K562 (cell line): ENCODE data around the gene SAMD13. TPM values are rescaled to one million over a fixed set of nuclear protein-coding genes. Genes with fewer than 3 reads are reported as not detected.

Experiments
- ATAC-seq: fragments of 200-7000 bp; cut with Tn5 transposase; 3 replicates; pipeline ENCODE4 v1.9.1; 2020; ENCODE audit warnings: moderate library complexity
- BruUV-seq: library from RNA; stranded (reverse); fragments of 400-500 nt; replicated peaks from 2 replicates; lab custom pipeline; 2021; lab: Mats Ljungman, UMichigan
- CTCF ChIA-PET: fragments of 300-600 bp; formaldehyde crosslinking; extraction: SDS; loops from one replicate; lab custom pipeline; 2021; ENCODE audit warnings: low intra/inter-chr PET ratio; lab: Yijun Ruan, JAX
- POLR2A ChIA-PET: fragments of 300-600, 350-650 bp; sonication (Branson Sonifier 250); formaldehyde crosslinking; extraction: SDS; loops from one replicate; lab custom pipeline; 2021; ENCODE audit warnings: antibody characterized with exemption, inconsistent platforms; lab: Yijun Ruan, JAX
- DNase-seq, 4 experiments: peaks; one replicate each; pipeline versions ENCODE4 v3.0.0 to v3.0.0-alpha.2; 2011 to 2018; ENCODE audit warnings: low spot score in 3 of 4, mixed read lengths in 3 of 4; ENCODE audit errors: extremely low read depth in 1 of 4
- FAIRE-seq: peaks from 2 replicates; lab custom pipeline; 2011; peaks lifted over from hg19 to GRCh38; lab: Jason Lieb, UNC
- H2AFZ ChIP-seq: 2 replicates; pipeline ENCODE4 v1.6.0; 2011; ENCODE audit warnings: low read depth, low read length, control low read depth, inconsistent platforms
- H3K27ac ChIP-seq: fragments of 200-600 bp; 3 replicates; pipeline ENCODE4 v1.8.0; 2011; ENCODE audit warnings: low read depth, mild to moderate bottlenecking, control low read depth, inconsistent platforms, low read length, moderate library complexity, mixed read lengths; ENCODE audit errors: extremely low read depth
- H3K27me3 ChIP-seq, 2 experiments: fragments of 300-600 bp in 1 of 2; 2 replicates in 1 of 2; 3 replicates in 1 of 2; pipeline versions ENCODE4 v1.6.0 to v1.8.0; 2011; ENCODE audit warnings: inconsistent platforms in 2 of 2, low read length in 2 of 2, mild to moderate bottlenecking in 1 of 2, mixed read lengths in 1 of 2, moderate library complexity in 1 of 2; ENCODE audit not compliant: control insufficient read depth in 2 of 2, insufficient read depth in 2 of 2
- H3K36me3 ChIP-seq: fragments of 300-600 bp; 3 replicates; pipeline ENCODE4 v1.8.0; 2011; ENCODE audit warnings: mild to moderate bottlenecking, low read length, inconsistent platforms; ENCODE audit not compliant: control insufficient read depth, insufficient read depth
- H3K4me1 ChIP-seq, 2 experiments: fragments of 200-600 bp in 1 of 2; replicated peaks in 1 of 2; 2 replicates in 1 of 2; 3 replicates in 1 of 2; pipeline versions ENCODE4 v1.5.1 to v1.8.0; 2011; ENCODE audit warnings: inconsistent platforms in 2 of 2, low read length in 2 of 2, mild to moderate bottlenecking in 1 of 2, mixed read lengths in 1 of 2, moderate library complexity in 1 of 2; ENCODE audit not compliant: control insufficient read depth in 2 of 2, insufficient read depth in 2 of 2
- H3K4me2 ChIP-seq: 2 replicates; pipeline ENCODE4 v1.6.1; 2011; ENCODE audit warnings: low read length, control low read depth, inconsistent platforms, mixed read lengths; ENCODE audit not compliant: insufficient read depth
- H3K4me3 ChIP-seq: fragments of 200-600 bp; sonication (generic), shearing (Covaris generic); 2 replicates; pipeline ENCODE4 v1.5.1; 2016; ENCODE audit warnings: control low read depth, inconsistent platforms
- H3K79me2 ChIP-seq: fragments of 200-600 bp; 3 replicates; pipeline ENCODE4 v1.8.0; 2011; ENCODE audit warnings: low read length, inconsistent platforms; ENCODE audit not compliant: control insufficient read depth, insufficient read depth
- H3K9ac ChIP-seq, 2 experiments: 2 replicates each; pipeline versions ENCODE4 v1.6.0 to v1.6.1; 2011; ENCODE audit warnings: low read depth in 2 of 2, low read length in 2 of 2, control low read depth in 1 of 2, inconsistent platforms in 1 of 2, mild to moderate bottlenecking in 1 of 2, mixed read lengths in 1 of 2; ENCODE audit not compliant: insufficient read depth in 1 of 2
- H3K9me1 ChIP-seq: one replicate; pipeline ENCODE4 v1.6.0; 2011; ENCODE audit warnings: inconsistent platforms, mild to moderate bottlenecking, low read length, moderate library complexity; ENCODE audit not compliant: control insufficient read depth, insufficient read depth
- H3K9me3 ChIP-seq: replicated peaks from 2 replicates; pipeline ENCODE4 v1.5.1; 2011; ENCODE audit warnings: low read depth, low read length, inconsistent platforms; ENCODE audit not compliant: control insufficient read depth, insufficient read depth
- H4K20me1 ChIP-seq: replicated peaks from 2 replicates; pipeline ENCODE4 v1.6.1; 2011; ENCODE audit warnings: low read length, inconsistent platforms, mixed read lengths; ENCODE audit not compliant: control insufficient read depth, insufficient read depth
- ARID1B ChIP-seq: fragments of 450-650 bp; IDR thresholded peaks from 2 replicates; pipeline ENCODE4 v1.6.1; 2016; ENCODE audit warnings: antibody characterized with exemption, mild to moderate bottlenecking, inconsistent platforms
- CBFA2T3 ChIP-seq: fragments of 450-650 bp; IDR thresholded peaks from 2 replicates; pipeline ENCODE4 v1.6.1; 2017
- TCF3 ChIP-seq: sonication (generic); formaldehyde crosslinking; IDR thresholded peaks from 2 replicates; pipeline ENCODE4 v1.4.0; 2020; ENCODE audit warnings: mild to moderate bottlenecking, missing genetic modification reagents
- ZNF133 ChIP-seq: fragments of 250-450 bp; sonication (Bioruptor Pico); IDR thresholded peaks from 2 replicates; pipeline ENCODE4 v1.4.0; 2020; ENCODE audit warnings: mild to moderate bottlenecking
- WGBS: fragments of 100-300 bp; shearing (Covaris generic); methylation state at CpG from one replicate; pipeline ENCODE4 v1.1.6; 2016; ENCODE audit warnings: low coverage, mixed read lengths; ENCODE audit not compliant: insufficient coverage; ENCODE audit errors: missing lambda C conversion rate; 5-methylcytosine and 5-hydroxymethylcytosine counted together
- in situ Hi-C: fragments of 300-500 bp; cut with MboI; formaldehyde crosslinking; loops from 4 replicates; pipeline ENCODE4 v1.15.0; 2018; ENCODE audit warnings: inconsistent platforms, mixed read lengths
- intact Hi-C: fragments of 100-400 bp; cut with micrococcal nuclease; formaldehyde crosslinking; loops from 2 replicates; pipeline ENCODE4 v1.14.2; 2022
- polyA plus RNA-seq, 8 experiments: library from polyadenylated mRNA; depleted of rRNA in 4 of 8; stranded (reverse) in 5 of 8; unstranded in 3 of 8; fragments of >200 nt; fragmentation: Nextera tagmentation in 2 of 8; fragmentation: Illumina TruSeq in 1 of 8; extraction: Ambion mirVana in 2 of 8; extraction: Trizol in 1 of 8; gene quantifications; 2 replicates each; pipeline versions ENCODE4 v1.2.1 to v1.2.3, GENCODE V29; 2011 to 2014; ENCODE audit warnings: inconsistent platforms in 1 of 8, missing spikeins in 1 of 8
- total RNA-seq, 7 experiments: library from RNA; depleted of rRNA in 6 of 7; stranded (reverse); fragments of >200 nt in 6 of 7; fragmentation: Illumina TruSeq in 2 of 7; extraction: Trizol in 2 of 7; gene quantifications; 2 replicates each; pipeline versions ENCODE4 v1.2.1 to v1.2.3, GENCODE V29; 2011 to 2021; ENCODE audit warnings: low replicate concordance in 1 of 7

Gene SAMD13
- total and polyA plus RNA-seq, 9 of the 15 experiments (the other 6 are each of a cell fraction or from before 2014, with no cell fraction given) = 0.78 to 2.7 (median 1.00) TPM

DNA sequence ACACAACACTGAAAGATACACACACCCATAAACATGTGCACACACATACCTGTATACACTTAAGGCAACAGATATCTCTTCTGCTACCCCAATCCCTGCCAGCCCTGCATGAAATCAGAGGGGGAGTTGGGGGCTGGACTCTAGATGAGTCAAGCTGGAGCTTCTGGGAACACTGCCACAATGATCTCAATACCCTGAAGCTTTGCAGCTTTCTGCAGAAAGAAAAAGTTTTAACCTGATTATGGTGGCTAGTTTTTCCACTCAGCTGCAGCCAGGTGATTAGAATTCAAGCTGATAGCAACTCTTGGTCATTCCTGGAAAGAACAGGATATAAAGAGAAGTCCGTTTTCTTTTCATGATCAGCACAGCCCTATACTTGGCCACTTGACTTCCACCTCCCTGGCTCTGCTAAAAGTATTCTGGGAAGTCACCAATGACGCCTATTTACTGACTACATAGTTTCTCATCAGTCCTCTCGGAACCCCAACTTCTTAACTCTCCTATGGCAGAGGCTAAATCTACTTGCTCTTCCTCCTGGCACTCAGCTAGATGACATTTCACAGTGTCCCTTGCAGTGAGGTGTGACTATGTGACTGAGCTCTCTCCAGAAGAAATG, 76.1 kb downstream of the SAMD13 start:
- H2AFZ ChIP-seq = peak overlapping the region; percentile 18; the same call in 1 of the 2 replicates
- no peak overlapping the region for H3K27ac ChIP-seq
- no peaks in the 10 kb centered on the region for H3K79me2 ChIP-seq
- peaks cover 0 to 7% of the 10 kb centered on the region in 2 experiments; a peak in 2 of 5 replicates for H3K4me1 ChIP-seq
- in situ Hi-C loops = no loop called here
- H4K20me1 ChIP-seq = no peaks in the 10 kb centered on the region
- no peak overlapping the region for H3K9ac ChIP-seq
- FAIRE-seq = peak; percentile 70
- ATAC-seq = no peak
- H3K36me3 ChIP-seq = no peaks in the 10 kb centered on the region
- peak; percentile 49; the same call in 1 of the 2 replicates for TF ChIP-seq ARID1B
- TF ChIP-seq CBFA2T3 = peak; percentile 25; the same call in 1 of the 2 replicates
- peak; percentile 75 for TF ChIP-seq TCF3 (CRISPR knock-in tag)
- TF ChIP-seq ZNF133 (CRISPR knock-in tag) = no peak
- POLR2A ChIA-PET = interaction anchor here (0.6 to 1.0 kb wide), 2 partner anchors 12 to 13 kb away, joined by 3 read pairs; no protein-coding TSS in a partner anchor
- no peaks in the 10 kb centered on the region for H3K9me3 ChIP-seq
- H3K9me1 ChIP-seq = no peaks in the 10 kb centered on the region
- intact Hi-C loops = no loop called here
- DNase-seq = peak in 1 of 4 experiments; percentile 35
- 0% methylated on average over 3 of the region's 3 CpGs for WGBS
- no TSS peak for BruUV-seq
- H3K4me3 ChIP-seq = no peak overlapping the region
- no peaks in the 10 kb centered on the region for H3K27me3 ChIP-seq
- CTCF ChIA-PET = no interaction called here
- no peak overlapping the region; the same call in 1 of the 2 replicates for H3K4me2 ChIP-seq
